ENCODE measurements around the gene SF3A2.

DNA sequence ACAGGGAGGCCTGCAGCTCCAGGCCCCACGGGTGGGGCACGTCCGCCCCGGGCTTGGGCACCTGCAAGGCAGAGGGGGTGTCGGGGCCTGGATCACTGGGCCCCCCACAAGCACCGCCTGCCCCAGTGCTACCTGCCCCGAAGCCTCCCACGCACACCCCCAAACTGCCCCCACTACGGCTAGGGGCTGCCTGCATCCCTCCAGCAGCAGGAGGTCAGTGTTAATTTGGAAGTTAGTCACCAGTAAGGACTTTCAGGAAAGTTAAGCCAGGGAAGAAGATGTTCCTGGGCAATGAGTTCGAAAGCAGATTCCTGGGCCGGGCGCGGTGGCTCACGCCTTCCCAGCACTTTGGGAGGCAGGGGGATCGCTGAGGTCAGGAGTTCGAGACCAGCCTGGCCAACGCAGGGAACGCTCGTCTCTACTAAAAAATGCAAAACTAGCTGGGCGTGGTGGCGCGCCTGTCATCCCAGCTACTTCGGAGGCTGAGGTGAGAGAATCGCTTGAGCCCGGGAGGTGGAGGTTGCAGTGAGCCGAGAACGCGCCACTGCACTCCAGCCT is 39.9 kb downstream of the SF3A2 start:
- TF ChIP-seq, protein P1, sequence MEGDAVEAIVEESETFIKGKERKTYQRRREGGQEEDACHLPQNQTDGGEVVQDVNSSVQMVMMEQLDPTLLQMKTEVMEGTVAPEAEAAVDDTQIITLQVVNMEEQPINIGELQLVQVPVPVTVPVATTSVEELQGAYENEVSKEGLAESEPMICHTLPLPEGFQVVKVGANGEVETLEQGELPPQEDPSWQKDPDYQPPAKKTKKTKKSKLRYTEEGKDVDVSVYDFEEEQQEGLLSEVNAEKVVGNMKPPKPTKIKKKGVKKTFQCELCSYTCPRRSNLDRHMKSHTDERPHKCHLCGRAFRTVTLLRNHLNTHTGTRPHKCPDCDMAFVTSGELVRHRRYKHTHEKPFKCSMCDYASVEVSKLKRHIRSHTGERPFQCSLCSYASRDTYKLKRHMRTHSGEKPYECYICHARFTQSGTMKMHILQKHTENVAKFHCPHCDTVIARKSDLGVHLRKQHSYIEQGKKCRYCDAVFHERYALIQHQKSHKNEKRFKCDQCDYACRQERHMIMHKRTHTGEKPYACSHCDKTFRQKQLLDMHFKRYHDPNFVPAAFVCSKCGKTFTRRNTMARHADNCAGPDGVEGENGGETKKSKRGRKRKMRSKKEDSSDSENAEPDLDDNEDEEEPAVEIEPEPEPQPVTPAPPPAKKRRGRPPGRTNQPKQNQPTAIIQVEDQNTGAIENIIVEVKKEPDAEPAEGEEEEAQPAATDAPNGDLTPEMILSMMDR (IDR thresholded peaks at IDR 0.05) = no peak
- no peak for TF ChIP-seq POLR2A (IDR thresholded peaks at IDR 0.05)
